Muscle of back (tissue), 11 donors: ENCODE results near the gene LRCOL1. TPM values are rescaled to one million over a fixed set of nuclear protein-coding genes. Genes with fewer than 3 reads are reported as not detected.

Experiments used
- DNase-seq, 3 donors: peaks; one replicate each; pipeline versions ENCODE4 v3.0.0 to v3.0.0-alpha.2; 2013
- polyA plus RNA-seq, 10 donors: library from polyadenylated mRNA; unstranded; fragments of 120-200 nt; gene quantifications; one replicate each; pipeline ENCODE4 v1.2.1, GENCODE V29; 2013; ENCODE audit not compliant: insufficient read length in 10 of 10

LRCOL1 gene
- polyA plus RNA-seq, 10 donors = 0.14 to 0.60 (median 0.20) TPM; not detected in 4

DNA sequence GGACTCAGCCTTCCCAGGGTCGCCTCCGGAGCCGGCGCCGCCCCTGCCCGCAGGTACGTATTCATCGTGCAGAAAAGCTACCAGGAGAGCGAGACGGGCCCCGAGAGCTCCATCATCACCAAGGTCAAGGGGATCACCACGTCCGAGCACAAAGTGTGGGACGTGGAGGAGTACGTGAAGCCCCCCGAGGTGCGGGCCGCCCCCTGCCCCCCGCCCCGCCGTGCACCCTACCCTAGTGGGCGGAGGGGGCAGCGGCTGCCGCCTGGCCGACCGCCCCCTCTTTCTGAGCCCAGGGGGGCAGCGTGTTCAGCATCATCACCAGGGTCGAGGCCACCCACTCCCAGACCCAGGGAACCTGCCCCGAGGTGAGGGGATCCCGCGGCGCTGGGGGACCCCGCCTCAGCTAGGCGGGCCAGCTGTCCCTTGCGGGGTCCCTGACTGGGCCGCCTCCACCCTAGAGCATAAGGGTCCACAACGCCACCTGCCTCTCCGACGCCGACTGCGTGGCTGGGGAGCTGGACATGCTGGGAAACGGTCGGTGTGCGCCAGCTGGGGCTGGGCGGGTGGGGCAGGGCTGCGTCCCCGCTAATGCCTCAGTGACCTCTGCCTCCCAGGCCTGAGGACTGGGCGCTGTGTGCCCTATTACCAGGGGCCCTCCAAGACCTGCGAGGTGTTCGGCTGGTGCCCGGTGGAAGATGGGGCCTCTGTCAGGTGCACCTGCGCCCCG, 9.2 kb upstream of the LRCOL1 start:
- no peak for DNase-seq

DNA sequence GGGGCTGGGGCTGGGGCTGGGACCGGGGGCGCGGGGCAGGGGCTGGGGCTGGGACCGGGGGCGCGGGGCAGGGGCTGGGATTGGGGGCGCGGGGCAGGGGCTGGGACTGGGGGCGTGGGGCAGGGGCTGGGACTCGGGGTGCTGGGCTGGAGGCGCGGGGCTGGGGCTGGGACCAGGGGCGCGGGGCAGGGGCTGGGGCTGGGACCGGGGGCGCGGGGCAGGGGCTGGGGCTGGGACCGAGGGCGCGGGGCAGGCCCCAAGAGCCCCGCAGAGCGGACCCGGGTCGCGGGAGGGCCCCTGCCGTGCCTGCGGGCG, 8.6 kb upstream of the LRCOL1 start:
- DNase-seq = no peak

DNA sequence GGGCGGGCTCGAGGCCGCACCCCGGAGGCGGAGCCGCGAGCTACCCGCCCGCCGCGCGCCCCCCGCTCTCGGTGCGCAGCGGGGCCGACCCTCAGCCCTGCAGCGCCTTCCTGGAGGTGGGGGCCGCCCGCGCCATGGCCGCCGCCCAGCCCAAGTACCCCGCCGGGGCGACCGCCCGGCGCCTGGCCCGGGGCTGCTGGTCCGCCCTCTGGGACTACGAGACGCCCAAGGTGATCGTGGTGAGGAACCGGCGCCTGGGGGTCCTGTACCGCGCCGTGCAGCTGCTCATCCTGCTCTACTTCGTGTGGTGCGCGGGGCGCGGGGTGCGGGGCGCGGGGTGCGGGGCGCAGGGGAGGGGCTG, 8.3 kb upstream of the LRCOL1 start, which contains the start of gene P2RX2:
P2RX2 (plus strand) TSS at position 94 of the 361 bp plus-strand sequence; CDS start at position 135, 41 bp downstream.
- DNase-seq = no peak

DNA sequence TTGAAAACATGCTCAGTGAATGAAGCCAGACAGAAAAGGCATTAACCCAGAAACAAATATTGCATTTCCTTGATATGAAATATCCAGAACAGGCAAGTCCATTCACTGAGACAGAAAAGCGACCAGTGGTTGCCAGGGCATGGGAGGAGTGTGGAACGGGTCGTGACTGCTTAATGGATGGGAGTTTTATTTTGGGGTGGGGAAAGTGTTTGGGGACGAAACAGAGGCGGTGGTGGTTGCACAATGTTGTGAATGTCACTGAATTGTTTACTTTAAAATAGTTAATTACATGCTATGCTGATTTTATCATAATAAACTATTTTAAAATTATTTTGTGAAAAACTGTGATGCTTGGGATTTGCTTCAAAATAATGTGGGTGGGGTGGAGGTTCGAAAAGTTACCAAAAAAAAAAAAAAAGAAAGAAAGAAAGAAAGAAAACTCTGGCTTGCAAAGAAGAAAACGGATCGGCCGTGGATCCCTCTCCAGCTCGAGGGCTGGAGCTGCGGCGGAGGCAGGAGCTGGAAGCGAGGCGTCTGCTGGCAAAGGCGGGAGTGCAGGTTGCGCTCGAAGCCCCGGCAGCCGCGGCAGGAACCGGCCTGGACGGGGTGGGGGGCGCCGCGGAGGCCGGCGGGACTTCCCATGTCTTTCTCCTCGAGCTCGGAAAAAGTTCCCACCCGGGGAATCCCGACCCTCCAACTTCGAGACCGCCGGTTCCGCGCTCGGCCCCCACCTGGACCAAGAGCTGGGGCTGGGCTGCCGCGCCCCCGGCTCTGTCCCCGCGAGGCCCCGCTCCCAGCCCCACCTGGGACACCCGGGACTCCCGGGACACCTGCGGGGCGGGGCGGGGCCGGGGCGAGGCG, 7.7 kb upstream of the LRCOL1 start:
- DNase-seq = no peak

DNA sequence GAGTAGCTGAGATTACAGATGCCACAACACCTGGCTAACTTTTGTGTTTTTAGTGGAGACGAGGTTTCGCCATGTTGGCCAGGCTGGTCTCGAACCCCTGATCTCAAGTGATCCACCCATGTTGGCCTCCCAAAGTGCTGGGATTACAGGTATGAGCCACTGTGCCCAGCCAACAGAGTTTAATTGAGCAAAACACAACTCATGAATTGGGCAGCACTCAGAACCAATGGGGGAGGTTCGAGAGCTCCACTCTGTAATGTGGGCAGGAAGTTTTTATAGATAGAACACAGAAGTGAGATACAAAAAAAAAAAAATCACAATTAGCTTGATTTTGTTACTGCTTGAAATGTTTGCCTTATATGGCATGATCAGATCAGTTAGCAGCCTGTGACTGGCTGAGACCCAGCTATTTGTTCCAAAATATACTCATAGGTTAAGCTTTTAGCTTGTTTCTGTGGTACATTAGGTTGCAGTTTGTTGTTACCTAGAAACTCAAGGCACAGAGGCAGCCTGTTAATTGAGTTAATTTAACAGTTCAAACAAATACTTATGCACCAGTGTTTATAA, 6.8 kb upstream of the LRCOL1 start:
- no peak for DNase-seq

- no peak for DNase-seq
These were observed 5.2 kb upstream of the LRCOL1 start for GRCh38 chr12:132615579-132616038.

DNA sequence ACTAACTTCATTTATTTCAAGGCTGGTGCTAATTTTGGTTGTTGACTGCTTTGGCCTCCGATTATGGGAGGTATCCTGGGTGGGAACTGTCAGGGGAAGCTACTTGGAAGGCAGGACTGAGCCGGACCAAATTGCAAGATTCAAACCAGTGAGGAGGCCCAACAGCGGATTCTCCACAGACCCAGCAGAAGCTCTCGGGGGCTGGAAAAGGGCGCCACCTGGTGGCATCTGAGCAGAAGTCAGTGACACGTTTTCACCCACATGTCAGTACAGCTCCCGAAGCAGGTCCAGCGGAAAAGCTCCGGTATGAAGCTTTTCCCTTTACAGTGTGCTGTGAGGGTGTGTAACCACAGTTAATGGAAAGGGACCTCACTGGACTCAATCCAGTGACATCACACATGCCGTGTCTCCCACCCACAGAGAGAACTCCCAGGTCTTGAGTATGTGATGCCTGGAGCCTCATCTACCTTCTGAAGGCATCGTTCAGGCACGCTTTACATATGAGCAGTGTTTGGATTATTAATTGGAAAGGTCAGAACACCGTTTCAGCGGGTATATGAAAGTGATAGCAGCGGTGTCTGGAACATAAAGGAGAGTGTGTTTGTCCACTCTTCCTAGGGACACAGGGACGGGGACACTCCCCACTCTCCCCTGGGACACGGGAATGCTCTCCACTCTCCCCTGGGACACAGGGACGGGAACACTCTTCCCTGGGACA, 4.6 kb upstream of the LRCOL1 start:
- peak; percentile 74 to 93 (median 90) for DNase-seq

- no peak for DNase-seq
These were observed 3.6 kb upstream of the LRCOL1 start for GRCh38 chr12:132614029-132614428.

- no peak for DNase-seq
These were observed 1.2 kb upstream of the LRCOL1 start for GRCh38 chr12:132611620-132612019.

DNA sequence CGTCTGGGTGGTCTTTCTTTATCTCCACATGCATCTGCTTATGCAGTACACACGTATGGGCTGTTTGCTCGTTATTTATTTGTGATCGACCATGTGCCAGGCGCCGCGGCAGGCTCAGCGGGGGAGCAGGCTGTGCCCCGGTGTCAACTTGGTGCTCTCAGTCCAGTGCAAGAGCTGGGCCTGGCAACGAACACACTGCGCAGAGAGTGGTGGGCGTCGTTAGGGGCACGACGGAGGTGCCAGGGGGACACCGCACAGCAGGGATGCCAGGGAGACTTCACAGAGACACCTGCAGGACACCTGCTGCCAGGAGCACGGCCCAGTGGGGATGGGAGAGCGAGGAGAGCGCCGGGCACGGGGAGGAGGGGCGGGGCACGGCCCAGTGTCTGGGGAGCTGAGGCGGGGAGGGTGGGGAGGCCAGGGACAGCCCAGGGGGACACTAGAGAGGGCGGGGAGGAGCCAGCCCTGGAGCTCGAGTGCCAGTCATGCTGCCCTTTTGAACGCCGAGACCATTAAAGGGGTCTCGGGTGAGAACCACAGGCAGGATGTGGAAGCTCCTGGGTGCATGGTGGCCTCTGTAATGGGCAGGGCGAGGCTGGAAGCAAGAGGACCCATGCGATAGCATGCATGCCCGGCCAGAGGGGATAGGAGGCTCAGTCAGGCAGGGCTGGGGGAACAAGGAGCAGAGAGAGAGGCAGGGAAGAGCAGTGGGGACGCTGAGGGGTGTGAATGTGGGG, 652 bp upstream of the LRCOL1 start:
- DNase-seq = no peak

DNA sequence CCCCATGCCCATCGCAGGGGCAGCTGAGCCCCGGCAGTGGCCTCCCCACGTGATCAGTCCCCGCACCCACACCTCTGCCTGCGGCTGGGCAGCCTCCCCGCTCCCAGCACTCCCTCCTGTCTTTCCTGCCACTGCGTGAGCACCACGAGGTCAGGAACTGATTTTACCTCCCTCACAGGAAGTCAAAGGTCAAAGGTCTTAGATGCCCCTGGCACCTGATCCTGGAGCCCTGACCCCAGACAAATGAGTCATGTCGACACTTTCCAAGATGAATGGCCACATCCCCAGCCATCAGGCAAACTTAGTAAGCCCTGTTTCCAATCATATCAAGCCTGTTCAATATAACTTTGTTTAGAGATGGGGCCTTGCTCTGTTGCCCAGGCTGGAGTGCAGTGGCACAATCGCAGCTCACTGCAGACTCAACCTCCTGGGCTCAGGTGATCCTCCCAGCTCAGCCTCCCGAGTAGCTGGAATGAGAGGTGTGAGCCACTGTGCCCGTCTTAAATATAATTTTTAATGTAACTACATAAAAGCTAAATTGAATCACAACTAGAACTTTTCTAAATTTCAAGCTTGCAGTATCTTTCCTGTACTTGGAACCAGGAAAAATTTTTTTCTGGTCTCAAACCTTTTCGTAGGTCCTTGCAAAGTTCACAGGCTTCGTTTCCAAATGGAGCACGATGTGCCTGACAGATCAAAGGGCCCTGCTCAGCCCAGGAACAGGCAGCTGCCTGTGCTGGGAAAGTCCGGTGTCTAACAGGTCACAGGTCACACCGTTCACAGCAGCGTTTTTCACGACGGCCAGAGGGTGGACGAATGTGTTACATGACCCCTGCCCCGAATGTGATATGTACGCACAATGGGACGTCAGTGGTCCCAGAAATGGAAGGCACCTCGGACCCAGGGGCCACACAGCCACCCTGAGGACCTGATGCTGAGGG, 1.9 kb downstream of the LRCOL1 start:
- DNase-seq = no peak

DNA sequence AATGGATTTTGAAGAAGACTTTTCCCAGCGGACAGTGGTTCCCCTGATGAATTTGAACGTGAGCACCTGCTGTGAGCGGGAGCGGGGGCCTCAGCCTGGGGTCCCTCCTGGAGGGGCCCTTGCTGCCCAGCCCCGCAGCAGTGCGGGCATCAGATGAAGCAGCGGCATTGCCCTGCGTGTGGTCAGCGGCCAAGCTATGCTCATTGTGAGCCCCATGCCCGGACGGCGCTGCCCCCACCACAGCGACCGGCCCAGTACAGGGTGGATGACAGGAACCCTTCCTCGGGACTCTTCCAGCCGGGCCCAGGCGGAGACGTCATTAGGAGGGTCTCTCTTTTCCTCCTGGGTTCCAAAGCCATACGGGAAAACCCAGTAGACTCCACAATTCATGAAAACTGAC, 3.5 kb downstream of the LRCOL1 start:
- no peak for DNase-seq

- no peak for DNase-seq
These were observed 3.9 kb downstream of the LRCOL1 start for GRCh38 chr12:132606466-132606865.

DNA sequence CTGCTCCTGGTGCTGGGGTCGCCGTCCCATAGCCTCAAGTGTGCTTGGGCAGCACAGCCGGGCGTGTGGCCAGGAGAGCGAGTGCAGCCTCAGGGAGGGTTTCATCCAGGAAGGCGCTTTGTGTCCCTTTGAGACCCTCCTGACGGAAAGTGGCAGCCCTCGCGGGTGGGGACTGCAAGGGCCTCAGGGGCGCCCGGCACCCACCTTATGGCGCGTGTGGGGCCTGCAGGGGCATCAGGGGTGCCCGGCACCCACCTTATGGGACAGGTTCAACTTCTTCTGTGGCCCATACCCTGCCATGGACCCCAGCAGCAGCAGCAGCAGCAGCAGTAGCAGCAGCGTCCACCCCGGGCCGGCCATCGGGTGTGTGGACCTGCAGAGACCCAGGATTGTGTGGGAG, 4.5 kb downstream of the LRCOL1 start:
- no peak for DNase-seq

DNA sequence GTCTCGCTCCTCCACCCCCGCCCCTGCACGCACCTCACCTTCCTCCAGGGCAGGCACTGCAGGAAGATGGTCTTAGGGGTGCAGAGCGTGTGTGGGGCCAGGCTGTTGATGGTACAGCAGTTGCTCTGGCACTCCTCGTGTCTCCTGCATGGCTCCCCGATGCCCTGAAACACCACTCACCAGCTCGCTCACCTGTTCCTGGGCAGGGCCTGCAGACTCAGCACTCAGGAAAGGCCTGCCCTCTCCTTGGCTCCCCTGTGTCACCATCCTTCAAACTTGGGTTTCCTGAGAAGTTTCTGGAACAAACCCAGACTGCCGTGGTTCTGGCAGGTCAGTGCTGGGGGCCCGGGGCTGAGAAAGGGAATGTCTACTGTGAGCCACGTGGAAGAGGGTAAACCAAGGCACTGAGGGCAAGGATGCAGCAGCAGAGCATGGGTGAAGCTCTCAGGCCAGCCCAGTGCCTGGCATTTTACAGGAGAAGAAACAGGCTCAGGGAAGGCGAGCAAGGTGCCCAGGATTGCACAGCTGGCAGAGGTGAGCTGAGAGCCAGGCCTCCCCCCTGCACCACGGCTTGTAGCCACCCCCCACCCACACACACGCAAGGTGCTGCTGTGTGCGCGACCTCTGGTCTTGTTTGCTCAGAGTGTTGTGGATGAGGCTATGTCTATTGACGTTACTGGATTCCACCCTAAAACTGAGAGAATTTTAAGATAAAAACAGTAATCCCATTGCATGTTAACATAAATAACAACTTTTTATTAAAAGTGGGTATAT, 5.5 kb downstream of the LRCOL1 start:
- DNase-seq = no peak

DNA sequence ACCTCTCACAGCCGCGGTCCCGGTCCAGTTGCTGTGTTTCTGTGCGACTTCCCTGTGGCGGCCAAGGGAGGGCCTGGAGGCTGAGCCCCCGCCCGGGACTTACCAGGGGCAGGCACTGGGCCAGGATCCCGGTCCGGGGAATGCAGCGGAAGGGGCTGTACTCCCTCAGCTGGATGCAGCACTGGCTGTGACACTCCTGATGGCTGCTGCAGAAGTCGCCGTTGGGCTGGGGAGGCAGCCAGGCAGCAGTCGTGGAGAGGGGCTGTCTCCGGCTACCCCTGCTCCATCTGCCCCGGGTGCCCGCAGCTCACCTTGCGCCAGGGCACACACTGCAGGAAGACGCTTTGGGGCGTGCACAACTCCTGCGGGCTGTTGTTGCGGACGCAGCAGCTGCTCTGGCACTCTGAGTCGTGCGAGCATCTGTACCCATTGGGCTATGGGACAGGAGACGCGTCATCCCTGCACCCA, 6.2 kb downstream of the LRCOL1 start:
- DNase-seq = peak in 1 of 3 donors; percentile 70

DNA sequence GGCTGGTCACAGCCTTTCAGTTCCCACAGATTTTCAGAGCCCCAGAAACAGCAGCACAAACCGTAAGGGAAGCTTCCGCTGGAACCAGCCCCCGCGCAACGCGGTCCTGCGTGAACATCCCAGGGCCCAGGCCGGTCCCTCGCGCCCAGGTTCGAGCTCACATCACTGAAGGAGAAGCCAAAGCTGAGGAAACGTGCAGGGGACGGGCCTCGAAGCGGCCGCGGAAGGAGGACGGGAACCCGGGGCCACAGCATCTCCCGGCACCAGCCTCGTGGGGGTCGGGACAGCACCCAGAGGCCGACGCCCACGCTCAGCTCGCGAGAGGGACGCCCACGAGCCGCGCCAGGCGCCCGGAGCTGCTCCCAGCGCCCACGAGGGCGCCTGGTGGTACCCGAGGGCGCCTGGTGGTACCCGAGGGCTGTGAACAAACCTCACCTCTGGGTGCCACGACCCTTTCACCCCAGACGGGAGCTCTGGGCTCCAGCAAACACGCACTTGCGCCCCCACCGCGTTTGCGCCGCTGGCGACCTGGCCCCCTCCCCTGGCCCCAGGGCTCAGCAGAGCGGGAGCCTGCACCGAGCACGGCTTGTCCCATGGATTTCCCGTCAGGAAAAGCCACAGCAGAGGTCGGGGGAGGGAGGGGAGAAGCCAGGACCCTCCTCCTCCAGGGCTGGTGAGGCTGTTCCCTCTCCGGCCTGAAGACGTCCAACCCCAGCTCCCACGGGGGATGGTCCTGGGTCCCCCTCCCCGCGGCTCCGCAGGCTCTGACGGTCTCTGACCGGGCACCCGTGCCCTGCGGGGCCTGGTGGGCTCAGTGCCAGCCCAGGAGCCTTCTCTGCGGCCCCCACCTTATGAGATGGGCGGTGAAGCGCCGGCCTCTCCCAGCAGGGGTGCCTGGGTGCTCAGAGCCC, 6.9 kb downstream of the LRCOL1 start:
- DNase-seq = peak in 1 of 3 donors; percentile 60

DNA sequence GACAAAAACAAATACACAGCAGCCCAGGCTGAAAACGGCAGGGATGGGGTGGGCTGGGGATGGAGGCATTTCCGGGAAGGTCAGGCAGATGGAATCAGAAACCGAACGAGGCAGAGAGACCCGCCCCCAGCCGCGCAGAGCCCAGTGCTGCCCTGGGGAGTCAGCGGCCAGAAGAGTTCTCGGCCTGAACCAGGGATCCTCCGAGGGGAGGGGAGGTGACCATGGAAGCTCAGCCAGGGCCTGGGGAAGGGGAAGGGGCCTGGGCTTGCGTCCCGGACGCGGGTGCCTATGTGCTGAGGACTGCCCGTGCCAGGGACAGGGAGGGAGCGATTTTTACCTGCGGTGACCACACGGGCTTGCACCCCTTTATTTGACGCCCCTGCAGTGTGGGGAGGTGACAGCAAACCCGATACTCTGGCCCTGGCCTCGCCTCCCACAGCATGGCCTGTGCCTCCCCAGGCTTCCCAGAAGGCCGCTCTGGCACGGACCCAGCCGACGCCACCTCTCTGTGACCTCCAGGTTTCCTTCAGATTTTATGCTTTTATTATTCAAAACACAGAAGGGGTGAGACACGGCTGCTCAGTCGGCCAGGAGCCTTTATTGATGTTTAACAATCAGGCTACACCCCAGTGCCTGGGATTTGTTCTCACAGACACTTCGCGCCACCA, 7.7 kb downstream of the LRCOL1 start:
- DNase-seq = peak in 2 of 3 donors; percentile 53 to 86
